H1 (cell line): ENCODE data around the gene TFDP1. TPM values are rescaled to one million over a fixed set of nuclear protein-coding genes. Genes with fewer than 3 reads are reported as not detected.

Experiments used
- CTCF ChIA-PET: fragments of 300-600 bp; sonication (Branson Sonifier 250); formaldehyde crosslinking; loops from one replicate; lab custom pipeline; 2021; ENCODE audit not compliant: partially characterized antibody; lab: Charles Lee
- POLR2A ChIA-PET: fragments of 300-600 bp; sonication (Branson Sonifier 250); formaldehyde crosslinking; loops from one replicate; lab custom pipeline; 2021; ENCODE audit warnings: inconsistent platforms; ENCODE audit not compliant: partially characterized antibody; lab: Charles Lee
- DNase-seq, 2 experiments: peaks; one replicate each; pipeline versions ENCODE4 v3.0.0 to v3.0.0-alpha.2; 2010 to 2022; ENCODE audit warnings: low spot score in 2 of 2, low read depth in 1 of 2, mixed read lengths in 1 of 2
- FAIRE-seq: peaks from 2 replicates; lab custom pipeline; 2011; peaks lifted over from hg19 to GRCh38; lab: Jason Lieb, UNC
- H2AFZ ChIP-seq: 2 replicates; pipeline ENCODE4 v1.8.1; 2012; ENCODE audit warnings: low read length, inconsistent platforms
- H2AK5ac ChIP-seq: 2 replicates; pipeline ENCODE4 v1.6.1; 2013; ENCODE audit warnings: low read depth, low read length
- H2BK120ac ChIP-seq: replicated peaks from 2 replicates; pipeline ENCODE3; 2013; ENCODE audit warnings: low read depth, low read length, inconsistent platforms
- H2BK12ac ChIP-seq: 2 replicates; pipeline ENCODE4 v1.6.1; 2013; ENCODE audit warnings: low read depth, low read length
- H2BK15ac ChIP-seq: 2 replicates; pipeline ENCODE4 v1.6.1; 2013; ENCODE audit warnings: low read length
- H2BK20ac ChIP-seq: 2 replicates; pipeline ENCODE4 v1.6.1; 2013; ENCODE audit warnings: low read length
- H2BK5ac ChIP-seq: 2 replicates; pipeline ENCODE4 v1.6.1; 2013; ENCODE audit warnings: low read depth, low read length
- H3K14ac ChIP-seq: 2 replicates; pipeline ENCODE4 v1.6.1; 2013; ENCODE audit warnings: inconsistent platforms; ENCODE audit not compliant: insufficient read length
- H3K18ac ChIP-seq: 2 replicates; pipeline ENCODE4 v1.6.1; 2013; ENCODE audit warnings: low read length; ENCODE audit errors: extremely low read depth
- H3K23ac ChIP-seq: 2 replicates; pipeline ENCODE4 v1.6.1; 2013; ENCODE audit warnings: inconsistent platforms; ENCODE audit not compliant: insufficient read length
- H3K23me2 ChIP-seq: 2 replicates; pipeline ENCODE4 v1.6.1; 2013; ENCODE audit warnings: low read depth, low read length
- H3K27ac ChIP-seq: 2 replicates; pipeline ENCODE4 v1.6.1; 2011; ENCODE audit warnings: low read depth, low read length, inconsistent platforms
- H3K27me3 ChIP-seq, 4 experiments: replicated peaks in 1 of 4; 1 replicate in 1 of 4; 2 replicates in 3 of 4; pipeline versions ENCODE4 v1.6.1 to v1.8.1; 2011 to 2013; ENCODE audit warnings: low read length in 3 of 4, mild to moderate bottlenecking in 3 of 4, inconsistent platforms in 2 of 4, mixed read lengths in 2 of 4, moderate library complexity in 1 of 4; ENCODE audit not compliant: control insufficient read depth in 3 of 4, insufficient read depth in 3 of 4; ENCODE audit errors: extremely low read depth in 1 of 4
- H3K36me3 ChIP-seq, 4 experiments: 2 replicates each; pipeline versions ENCODE4 v1.6.1 to v1.8.1; 2011 to 2013; ENCODE audit warnings: mild to moderate bottlenecking in 4 of 4, low read length in 3 of 4, moderate library complexity in 2 of 4, control low read depth in 1 of 4, inconsistent platforms in 1 of 4; ENCODE audit not compliant: insufficient read depth in 4 of 4, control insufficient read depth in 2 of 4
- H3K4ac ChIP-seq: replicated peaks from 2 replicates; pipeline ENCODE3; 2013; ENCODE audit warnings: low read length, low read depth, mixed read lengths, inconsistent platforms; ENCODE audit not compliant: insufficient read length
- H3K4me1 ChIP-seq, 4 experiments: replicated peaks in 1 of 4; 1 replicate in 1 of 4; 2 replicates in 3 of 4; pipeline versions ENCODE4 v1.6.1 to v1.8.1; 2011 to 2013; ENCODE audit warnings: low read length in 3 of 4, inconsistent platforms in 2 of 4, mixed read lengths in 1 of 4; ENCODE audit not compliant: insufficient read depth in 4 of 4, control insufficient read depth in 3 of 4
- H3K4me2 ChIP-seq, 2 experiments: 2 replicates each; pipeline versions ENCODE4 v1.6.1 to v1.8.1; 2011 to 2013; ENCODE audit warnings: low read depth in 2 of 2, low read length in 2 of 2, control low read depth in 1 of 2, inconsistent platforms in 1 of 2, mild to moderate bottlenecking in 1 of 2; ENCODE audit not compliant: insufficient read depth in 1 of 2
- H3K4me3 ChIP-seq, 4 experiments: fragments of 200-600, 300-600 bp in 1 of 4; sonication (generic), shearing (Covaris generic), sonication (Bioruptor Twin) in 1 of 4; 2 replicates each; pipeline versions ENCODE4 v1.5.1 to v1.8.1; 2011 to 2016; ENCODE audit warnings: low read length in 4 of 4, low read depth in 3 of 4, control low read depth in 2 of 4, inconsistent platforms in 2 of 4, mild to moderate bottlenecking in 2 of 4, mixed read lengths in 1 of 4, moderate library complexity in 1 of 4; ENCODE audit not compliant: insufficient read depth in 2 of 4; ENCODE audit errors: extremely low read depth in 1 of 4
- H3K56ac ChIP-seq: replicated peaks from 2 replicates; pipeline ENCODE3; 2013; ENCODE audit warnings: low read depth, mild to moderate bottlenecking, mixed read lengths, low read length, inconsistent platforms; ENCODE audit not compliant: insufficient read length
- H3K79me1 ChIP-seq: 2 replicates; pipeline ENCODE4 v1.6.1; 2013; ENCODE audit warnings: low read depth, low read length, control low read depth
- H3K79me2 ChIP-seq, 2 experiments: 2 replicates each; pipeline versions ENCODE4 v1.6.1 to v1.8.1; 2012 to 2013; ENCODE audit warnings: low read length in 2 of 2, mild to moderate bottlenecking in 2 of 2, inconsistent platforms in 1 of 2; ENCODE audit not compliant: insufficient read depth in 2 of 2, control insufficient read depth in 1 of 2
- H3K9ac ChIP-seq, 4 experiments: replicated peaks in 1 of 4; 1 replicate in 1 of 4; 2 replicates in 3 of 4; pipeline versions ENCODE4 v1.6.1 to v1.8.1; 2011 to 2013; ENCODE audit warnings: low read depth in 3 of 4, low read length in 3 of 4, control low read depth in 2 of 4, mild to moderate bottlenecking in 2 of 4, moderate library complexity in 2 of 4, inconsistent platforms in 1 of 4; ENCODE audit errors: extremely low read depth in 1 of 4
- H3K9me3 ChIP-seq, 2 experiments: 2 replicates each; pipeline versions ENCODE4 v1.6.1 to v1.8.1; 2012 to 2013; ENCODE audit warnings: mild to moderate bottlenecking in 2 of 2, moderate library complexity in 2 of 2, control low read depth in 1 of 2, inconsistent platforms in 1 of 2, low read depth in 1 of 2, low read length in 1 of 2, mixed read lengths in 1 of 2; ENCODE audit not compliant: insufficient read depth in 2 of 2
- H4K20me1 ChIP-seq, 2 experiments: replicated peaks in 1 of 2; 2 replicates each; pipeline versions ENCODE3 to v1.8.1; 2011 to 2013; ENCODE audit warnings: inconsistent platforms in 2 of 2, low read length in 2 of 2, mild to moderate bottlenecking in 1 of 2; ENCODE audit not compliant: insufficient read depth in 2 of 2, control insufficient read depth in 1 of 2
- H4K5ac ChIP-seq: 2 replicates; pipeline ENCODE4 v1.6.1; 2013; ENCODE audit warnings: low read length, low read depth, mixed read lengths, inconsistent platforms; ENCODE audit not compliant: insufficient read length
- H4K8ac ChIP-seq: 2 replicates; pipeline ENCODE4 v1.8.0; 2013; ENCODE audit warnings: mild to moderate bottlenecking, moderate library complexity, low read length, inconsistent platforms; ENCODE audit not compliant: insufficient read depth; ENCODE audit errors: extremely low read depth
- H4K91ac ChIP-seq: replicated peaks from 2 replicates; pipeline ENCODE3; 2013; ENCODE audit warnings: low read length, mixed read lengths, inconsistent platforms; ENCODE audit not compliant: insufficient read length
- CBX8 ChIP-seq: fragments of 300-800, 300-1000 bp; sonication (generic); IDR thresholded peaks from 2 replicates; pipeline ENCODE4 v1.7.1; 2016; ENCODE audit warnings: low read depth, low read length, borderline replicate concordance
- CTBP2 ChIP-seq: IDR thresholded peaks from 2 replicates; pipeline ENCODE4 v1.7.0; 2011; ENCODE audit warnings: borderline replicate concordance, mild to moderate bottlenecking, moderate library complexity, mixed read lengths, low read length; ENCODE audit not compliant: insufficient read depth, insufficient read length
- GTF2F1 ChIP-seq: IDR thresholded peaks from 2 replicates; pipeline ENCODE4 v1.6.1; 2012; ENCODE audit warnings: low read depth, low read length, improper control_type of control experiment, borderline replicate concordance
- KDM4A ChIP-seq: IDR thresholded peaks from one replicate; pipeline ENCODE4 v1.7.1; 2012; ENCODE audit warnings: low read depth, mild to moderate bottlenecking, moderate library complexity, low read length, inconsistent platforms; ENCODE audit not compliant: severe bottlenecking
- KDM5A ChIP-seq: fragments of 200-600 bp; IDR thresholded peaks from 2 replicates; pipeline ENCODE4 v1.7.1; 2012; ENCODE audit warnings: mild to moderate bottlenecking, low read length, inconsistent platforms, mixed read lengths
- NANOG ChIP-seq: IDR thresholded peaks from 2 replicates; pipeline ENCODE4 v1.6.1; 2011; ENCODE audit warnings: low read length, low read depth, mild to moderate bottlenecking, inconsistent platforms; ENCODE audit not compliant: insufficient read depth, poor library complexity, severe bottlenecking
- PHF8 ChIP-seq: fragments of 200-600 bp; sonication (generic); conservative IDR thresholded peaks from 2 replicates; pipeline ENCODE4 v1.7.1; 2012; ENCODE audit warnings: low read depth, mild to moderate bottlenecking, inconsistent platforms, low read length, moderate library complexity
- POLR2AphosphoS5 ChIP-seq: IDR thresholded peaks from 2 replicates; pipeline ENCODE4 v1.6.1; 2011; ENCODE audit warnings: low read depth, low read length
- RAD21 ChIP-seq, 2 experiments: IDR thresholded peaks in 1 of 2; conservative IDR thresholded peaks in 1 of 2; 2 replicates each; pipeline ENCODE4 v1.6.1; 2011; ENCODE audit warnings: low read depth in 2 of 2, low read length in 2 of 2, improper control_type of control experiment in 1 of 2, inconsistent platforms in 1 of 2, mild to moderate bottlenecking in 1 of 2, moderate library complexity in 1 of 2
- SAP30 ChIP-seq: fragments of 300-600 bp; sonication (generic); IDR thresholded peaks from 2 replicates; pipeline ENCODE4 v1.7.1; 2012; ENCODE audit warnings: low read length, moderate library complexity, mild to moderate bottlenecking, inconsistent platforms; ENCODE audit not compliant: insufficient read depth, insufficient replicate concordance
- WGBS, 2 experiments: shearing (Covaris generic) in 1 of 2; methylation state at CpG; one replicate each; pipeline versions ENCODE4 v1.1.6 to v1.1.7; 2013 to 2015; ENCODE audit warnings: low lambda C conversion rate in 2 of 2, mixed read lengths in 2 of 2, inconsistent platforms in 1 of 2, low coverage in 1 of 2, missing lambda C conversion rate in 1 of 2; ENCODE audit not compliant: insufficient replicate concordance in 2 of 2, insufficient coverage in 1 of 2, insufficient read length in 1 of 2; ENCODE audit errors: extremely low coverage in 1 of 2, missing lambda C conversion rate in 1 of 2; 5-methylcytosine and 5-hydroxymethylcytosine counted together
- polyA plus RNA-seq, 7 experiments: library from polyadenylated mRNA; depleted of rRNA in 3 of 7; stranded (reverse) in 5 of 7; unstranded in 2 of 7; fragments of >200 nt in 5 of 7; fragments of 200-250 nt in 2 of 7; gene quantifications; 1 replicate in 5 of 7; 2 replicates in 1 of 7; 4 replicates in 1 of 7; pipeline versions ENCODE4 v1.2.1 to v1.2.3, GENCODE V29; 2011 to 2013; ENCODE audit warnings: missing spikeins in 2 of 7, mixed read lengths in 2 of 7
- total RNA-seq: library from RNA; stranded (reverse); fragmentation: NEBNext Ultra II Directional; extraction: Animal tissue kit (Norgen Biotek cat#: 25700); gene quantifications from 2 replicates; pipeline ENCODE4 v1.2.1, GENCODE V29; 2021

The TFDP1 gene
- total and polyA plus RNA-seq, 2 of the 8 experiments (the other 6 are each of a cell fraction or from before 2014, with no cell fraction given): 43.6 to 81.9 TPM

- H3K4ac ChIP-seq: no peak overlapping the region
- TF ChIP-seq PHF8: no peak
- no peak for TF ChIP-seq CBX8
- TF ChIP-seq POLR2AphosphoS5: no peak
- TF ChIP-seq GTF2F1: no peak
- no peak for TF ChIP-seq RAD21 (IDR thresholded peaks at IDR 0.05 in 1 of 2, conservative IDR thresholded peaks at IDR 0.05 in 1 of 2; ENCODE audit: low read depth in 2 of 2, low read length in 2 of 2)
- TF ChIP-seq KDM4A: no peak
- TF ChIP-seq SAP30: no peak
- no peak for TF ChIP-seq NANOG
- TF ChIP-seq CTBP2: no peak
- TF ChIP-seq KDM5A: no peak
- H3K4me2 ChIP-seq: no peak overlapping the region
- peaks cover 29 to 45% of the 10 kb centered on the region in 2 experiments for H3K9me3 ChIP-seq
- 96% methylated on average over 2 of the region's 2 CpGs; no CpG with 5 or more reads in 1 of the 2 experiments for WGBS, 2 experiments
- H3K36me3 ChIP-seq: peaks cover 10 to 43% (median 28%) of the 10 kb centered on the region in 4 experiments
- H2AFZ ChIP-seq: no peak overlapping the region
- no peak overlapping the region for H2BK120ac ChIP-seq
- H3K4me3 ChIP-seq: no peak overlapping the region
- H3K27me3 ChIP-seq: no peaks in the 10 kb centered on the region
- ChIA-PET CTCF (no interaction called here), POLR2A (interaction anchor here (0.9 kb wide), 1 partner anchor 9 kb away, joined by 3 read pairs; no protein-coding TSS in a partner anchor)
- H4K8ac ChIP-seq: no peak overlapping the region
- no peak overlapping the region for H2BK15ac ChIP-seq
- H2BK12ac ChIP-seq: no peak overlapping the region
- no peak overlapping the region for H3K9ac ChIP-seq
- no peak overlapping the region for H2BK20ac ChIP-seq
- no peak overlapping the region for H4K91ac ChIP-seq
- H3K23ac ChIP-seq: no peak overlapping the region
- no peak overlapping the region for H3K27ac ChIP-seq
- H3K14ac ChIP-seq: no peak overlapping the region
- no peaks in the 10 kb centered on the region for H3K4me1 ChIP-seq
- FAIRE-seq (no peak), DNase-seq (no peak)
- H3K18ac ChIP-seq: no peak overlapping the region
- no peaks in the 10 kb centered on the region for H3K79me1 ChIP-seq
- no peaks in the 10 kb centered on the region for H3K79me2 ChIP-seq
- no peak overlapping the region for H2BK5ac ChIP-seq
- no peaks in the 10 kb centered on the region for H3K23me2 ChIP-seq
- no peaks in the 10 kb centered on the region for H4K20me1 ChIP-seq
- no peak overlapping the region for H4K5ac ChIP-seq
- no peak overlapping the region for H2AK5ac ChIP-seq
- H3K56ac ChIP-seq: no peak overlapping the region
Observed at GRCh38 chr13:113642563-113642962, 58.0 kb downstream of the TFDP1 start.
